CD4-positive, alpha-beta T cell (primary cell): ENCODE data around the gene RAP1GAP2. TPM values are rescaled to one million over a fixed set of nuclear protein-coding genes. Genes with fewer than 3 reads are reported as not detected.

Source experiments
- ATAC-seq: fragments of 200-7000 bp; cut with Tn5 transposase; one replicate; pipeline ENCODE4 v1.10.0; 2022; ENCODE audit warnings: mild to moderate bottlenecking; ENCODE audit not compliant: poor library complexity
- CTCF ChIA-PET: fragments of 350-600 bp; sonication (Branson Sonifier 250); formaldehyde crosslinking; loops from one replicate; lab custom pipeline; 2021; ENCODE audit warnings: antibody characterized with exemption, inconsistent platforms; lab: Charles Lee
- POLR2A ChIA-PET: fragments of 350-600 bp; sonication (Branson Sonifier 250); formaldehyde crosslinking; loops from one replicate; lab custom pipeline; 2021; ENCODE audit warnings: antibody characterized with exemption, inconsistent platforms; lab: Charles Lee
- DNase-seq, 14 experiments: peaks; one replicate each; pipeline ENCODE4 v3.0.0-alpha.2; 2013 to 2020; ENCODE audit warnings: mixed read lengths in 2 of 14
- H3K27ac ChIP-seq, 2 donors: one replicate each; pipeline versions ENCODE4 v1.5.1 to v1.7.0; 2013; ENCODE audit warnings: low read length in 2 of 2, low read depth in 1 of 2, mild to moderate bottlenecking in 1 of 2
- H3K27me3 ChIP-seq, 2 experiments: 1 replicate in 1 of 2; 2 replicates in 1 of 2; pipeline versions ENCODE4 v1.6.1 to v1.7.0; 2013; ENCODE audit warnings: low read length in 2 of 2, control low read depth in 1 of 2, mild to moderate bottlenecking in 1 of 2, moderate library complexity in 1 of 2; ENCODE audit not compliant: insufficient read depth in 2 of 2, control insufficient read depth in 1 of 2
- H3K36me3 ChIP-seq: one replicate; pipeline ENCODE4 v1.6.1; 2013; ENCODE audit warnings: low read length, control low read depth; ENCODE audit not compliant: insufficient read depth
- H3K4me1 ChIP-seq: one replicate; pipeline ENCODE4 v1.6.1; 2013; ENCODE audit warnings: low read length, control low read depth; ENCODE audit not compliant: insufficient read depth
- H3K4me3 ChIP-seq: one replicate; pipeline ENCODE4 v1.5.1; 2013; ENCODE audit warnings: mild to moderate bottlenecking, low read length, moderate library complexity
- H3K9me3 ChIP-seq, 2 experiments: 1 replicate in 1 of 2; 2 replicates in 1 of 2; pipeline versions ENCODE4 v1.6.1 to v1.7.0; 2013; ENCODE audit warnings: low read length in 2 of 2, mild to moderate bottlenecking in 2 of 2, control low read depth in 1 of 2, moderate library complexity in 1 of 2; ENCODE audit not compliant: control insufficient read depth in 1 of 2, insufficient read depth in 1 of 2
- H3K27ac Mint-ChIP-seq: one replicate; pipeline ENCODE4 v1.8.0; 2020; ENCODE audit warnings: mixed read lengths
- H3K27me3 Mint-ChIP-seq: one replicate; pipeline ENCODE4 v1.8.0; 2021; ENCODE audit warnings: mixed read lengths
- H3K36me3 Mint-ChIP-seq: one replicate; pipeline ENCODE4 v1.8.0; 2021; ENCODE audit warnings: low read depth, mixed read lengths
- H3K4me1 Mint-ChIP-seq: one replicate; pipeline ENCODE4 v1.8.0; 2021; ENCODE audit warnings: low read depth, mixed read lengths
- H3K4me3 Mint-ChIP-seq: one replicate; pipeline ENCODE4 v1.8.0; 2020; ENCODE audit warnings: mild to moderate bottlenecking, mixed read lengths
- H3K9me3 Mint-ChIP-seq: one replicate; pipeline ENCODE4 v1.8.0; 2020; ENCODE audit warnings: mixed read lengths
- CTCF ChIP-seq: fragments of 200-600 bp; IDR thresholded peaks from one replicate; pipeline ENCODE4 v1.8.0; 2022; ENCODE audit warnings: antibody characterized with exemption, mild to moderate bottlenecking
- intact Hi-C, 2 experiments: fragments of 100-400 bp; cut with DNase I in 1 of 2; cut with micrococcal nuclease in 1 of 2; formaldehyde crosslinking; loops; one replicate each; pipeline versions ENCODE4 v1.15.1 to v1.9.0; 2023 to 2025; cut with DNase I, micrococcal nuclease
- total RNA-seq, 174 experiments: library from RNA in 2 of 174; stranded (reverse) in 2 of 174; gene quantifications; one replicate each; pipeline ENCODE4 v1.2.3 and lab custom pipeline; 2021 to 2026

Gene RAP1GAP2
- total RNA-seq, 2 experiments from 2014 or later = 46.3 to 49.7 TPM

DNA sequence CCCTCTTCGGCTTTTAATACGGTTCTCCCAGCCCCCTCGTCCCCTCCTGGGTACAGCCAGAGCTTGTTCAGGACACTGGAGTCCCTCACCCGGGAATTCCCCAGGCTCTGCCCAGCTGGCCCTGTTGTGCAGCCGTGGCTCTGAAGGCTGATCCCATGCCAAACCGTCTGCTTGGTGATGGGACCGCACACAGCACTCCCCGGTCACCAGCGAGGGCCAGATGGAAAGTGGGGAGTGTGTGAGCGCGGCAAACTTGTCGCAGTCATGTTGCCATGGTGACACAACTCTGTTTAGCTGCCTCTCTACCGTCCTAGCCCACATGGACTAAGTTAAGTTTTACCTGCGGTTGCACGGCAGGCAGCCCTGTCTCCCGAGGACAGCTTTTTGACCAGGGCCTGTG, 107.9 kb downstream of the RAP1GAP2 start:
- DNase-seq = no peak
- no peaks in the 10 kb centered on the region for H3K27me3 Mint-ChIP-seq
- ATAC-seq = no peak
- ChIA-PET CTCF (no interaction called here), POLR2A (no interaction called here)
- TF ChIP-seq CTCF = no peak
- peaks cover 38% of the 10 kb centered on the region for H3K36me3 Mint-ChIP-seq
- Histone ChIP-seq H3K36me3 (peaks cover 35% of the 10 kb centered on the region), H3K27ac (no peak overlapping the region), H3K4me3 (no peak overlapping the region), H3K9me3 (peaks cover 0 to 16% of the 10 kb centered on the region in 2 experiments), H3K4me1 (peaks cover 4% of the 10 kb centered on the region), H3K27me3 (no peaks in the 10 kb centered on the region)
- no peak overlapping the region for H3K4me3 Mint-ChIP-seq
- H3K4me1 Mint-ChIP-seq = peaks cover 10% of the 10 kb centered on the region
- no peaks in the 10 kb centered on the region for H3K9me3 Mint-ChIP-seq
- no peak overlapping the region for H3K27ac Mint-ChIP-seq
- intact Hi-C loops = no loop called here

- H3K36me3 Mint-ChIP-seq = peaks cover 46% of the 10 kb centered on the region
- H3K4me1 ChIP-seq = peaks cover 7% of the 10 kb centered on the region
Measured at GRCh38 chr17:2905269-2905668, 109.0 kb downstream of the RAP1GAP2 start.

DNA sequence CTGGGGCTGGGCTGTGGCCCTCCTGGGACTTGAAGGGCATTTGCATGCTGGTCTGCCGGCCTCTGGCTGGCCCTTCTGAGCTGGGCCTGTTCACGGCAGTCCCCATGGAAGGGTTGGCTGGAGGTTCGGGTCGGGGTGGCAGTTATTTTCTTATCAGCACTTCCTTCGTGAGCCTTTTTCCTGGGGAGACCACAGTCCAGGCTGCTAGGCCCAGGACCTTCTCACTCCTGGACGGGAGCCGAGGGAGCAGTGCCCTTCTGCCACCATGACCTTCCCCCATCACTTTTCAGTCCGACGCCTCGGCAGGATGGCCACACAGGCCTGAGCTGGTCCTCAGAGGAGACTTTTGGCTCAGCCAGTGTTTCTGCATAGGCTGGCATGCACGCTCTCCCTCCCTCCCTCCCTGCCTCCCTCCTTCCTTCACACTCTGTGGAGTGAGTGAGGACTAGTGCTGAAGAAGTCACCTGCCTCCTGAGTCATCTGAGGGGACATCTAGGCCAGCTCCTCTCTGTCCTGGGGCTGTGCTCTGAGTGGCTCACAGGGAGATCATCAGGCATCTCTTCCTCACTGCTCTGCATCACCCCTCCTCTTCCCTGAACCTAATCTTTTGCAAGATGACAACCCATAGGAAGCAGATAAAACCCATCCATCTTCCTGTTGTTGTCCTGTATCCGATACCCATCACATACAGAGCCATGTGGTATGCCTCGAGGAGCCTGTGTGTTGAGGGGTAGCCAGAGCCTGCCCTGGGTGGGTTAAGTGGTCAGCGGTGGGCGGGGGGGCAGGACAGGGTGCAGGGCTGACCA, 109.7 kb downstream of the RAP1GAP2 start:
- Histone ChIP-seq H3K4me1 (peaks cover 7% of the 10 kb centered on the region), H3K27ac (no peak overlapping the region), H3K27me3 (no peaks in the 10 kb centered on the region), H3K9me3 (peaks cover 0 to 16% of the 10 kb centered on the region in 2 experiments), H3K4me3 (no peak overlapping the region), H3K36me3 (peaks cover 35% of the 10 kb centered on the region)
- no peak for TF ChIP-seq CTCF
- H3K27me3 Mint-ChIP-seq = no peaks in the 10 kb centered on the region
- H3K9me3 Mint-ChIP-seq = no peaks in the 10 kb centered on the region
- ATAC-seq = no peak
- H3K4me1 Mint-ChIP-seq = peaks cover 11% of the 10 kb centered on the region
- H3K36me3 Mint-ChIP-seq = peaks cover 46% of the 10 kb centered on the region
- intact Hi-C loops = no loop called here
- CTCF ChIA-PET = no interaction called here
- H3K27ac Mint-ChIP-seq = no peak overlapping the region
- no peak overlapping the region for H3K4me3 Mint-ChIP-seq
- DNase-seq = no peak
- POLR2A ChIA-PET = no interaction called here

More at GRCh38 chr17:2905269-2905668, 109.0 kb downstream of the RAP1GAP2 start:
- Mint-ChIP-seq H3K4me1 (peaks cover 11% of the 10 kb centered on the region), H3K27me3 (no peaks in the 10 kb centered on the region), H3K27ac (no peak overlapping the region), H3K4me3 (no peak overlapping the region), H3K9me3 (no peaks in the 10 kb centered on the region)
- intact Hi-C loops = no loop called here
- Histone ChIP-seq H3K27me3 (no peaks in the 10 kb centered on the region), H3K4me3 (no peak overlapping the region), H3K9me3 (peaks cover 0 to 16% of the 10 kb centered on the region in 2 experiments), H3K27ac (no peak overlapping the region), H3K36me3 (peaks cover 35% of the 10 kb centered on the region)
- ATAC-seq = no peak
- no peak for DNase-seq
- no peak for TF ChIP-seq CTCF
- ChIA-PET POLR2A (no interaction called here), CTCF (no interaction called here)
